Mesendoderm (in vitro differentiated cells): Measurements from ENCODE around the gene DFFA. TPM values are rescaled to one million over a fixed set of nuclear protein-coding genes. Genes with fewer than 3 reads are reported as not detected.

Experiments used
- DNase-seq: peaks from one replicate; pipeline ENCODE4 v3.0.0; 2013
- H2AK5ac ChIP-seq: 2 replicates; pipeline ENCODE4 v1.6.1; 2013; ENCODE audit warnings: low read length, inconsistent platforms
- H2BK120ac ChIP-seq: 2 replicates; pipeline ENCODE4 v1.6.1; 2013; ENCODE audit warnings: low read depth, mild to moderate bottlenecking, low read length, moderate library complexity, mixed read lengths
- H2BK15ac ChIP-seq: replicated peaks from 2 replicates; pipeline ENCODE4 v1.6.1; 2013; ENCODE audit warnings: low read depth, mild to moderate bottlenecking, moderate library complexity
- H2BK5ac ChIP-seq: 2 replicates; pipeline ENCODE4 v1.6.1; 2013; ENCODE audit warnings: low read length, inconsistent platforms
- H3K18ac ChIP-seq: 2 replicates; pipeline ENCODE4 v1.6.1; 2013; ENCODE audit warnings: mild to moderate bottlenecking, low read length, mixed read lengths
- H3K23ac ChIP-seq: one replicate; pipeline ENCODE4 v1.6.1; 2013; ENCODE audit warnings: low read length
- H3K27ac ChIP-seq: 2 replicates; pipeline ENCODE4 v1.5.1; 2013; ENCODE audit warnings: low read depth, mild to moderate bottlenecking, inconsistent platforms, low read length, moderate library complexity
- H3K27me3 ChIP-seq: 2 replicates; pipeline ENCODE4 v1.6.1; 2013; ENCODE audit warnings: low read length, control low read depth, mild to moderate bottlenecking, inconsistent platforms; ENCODE audit not compliant: insufficient read depth, poor library complexity
- H3K36me3 ChIP-seq: 2 replicates; pipeline ENCODE4 v1.6.1; 2013; ENCODE audit warnings: low read length, inconsistent platforms; ENCODE audit not compliant: control insufficient read depth, insufficient read depth
- H3K4ac ChIP-seq: one replicate; pipeline ENCODE4 v1.6.1; 2013; ENCODE audit warnings: low read depth, mild to moderate bottlenecking, low read length, moderate library complexity
- H3K4me1 ChIP-seq: 2 replicates; pipeline ENCODE4 v1.6.1; 2013; ENCODE audit warnings: low read depth, low read length, inconsistent platforms; ENCODE audit not compliant: control insufficient read depth
- H3K4me2 ChIP-seq: 2 replicates; pipeline ENCODE4 v1.6.1; 2013; ENCODE audit warnings: low read length
- H3K4me3 ChIP-seq: 2 replicates; pipeline ENCODE4 v1.5.1; 2013; ENCODE audit warnings: mild to moderate bottlenecking, low read length
- H3K56ac ChIP-seq: one replicate; pipeline ENCODE4 v1.6.1; 2013; ENCODE audit warnings: low read length
- H3K79me1 ChIP-seq: 2 replicates; pipeline ENCODE4 v1.6.1; 2013; ENCODE audit warnings: low read length, inconsistent platforms
- H3K79me2 ChIP-seq: 2 replicates; pipeline ENCODE4 v1.6.1; 2013; ENCODE audit warnings: mild to moderate bottlenecking, low read length; ENCODE audit not compliant: control insufficient read depth, insufficient read depth
- H3K9ac ChIP-seq: 2 replicates; pipeline ENCODE4 v1.6.1; 2013; ENCODE audit warnings: low read length, inconsistent platforms
- H4K5ac ChIP-seq: one replicate; pipeline ENCODE4 v1.6.1; 2013; ENCODE audit warnings: low read length
- H4K8ac ChIP-seq: one replicate; pipeline ENCODE4 v1.6.1; 2013; ENCODE audit warnings: low read depth, mild to moderate bottlenecking, control low read depth, low read length, moderate library complexity
- WGBS: extraction: QIAGEN DNeasy Blood & Tissue Kit; methylation state at CpG from one replicate; pipeline ENCODE4 v1.1.7; 2013; ENCODE audit warnings: low lambda C conversion rate, missing lambda C conversion rate; ENCODE audit not compliant: insufficient coverage; ENCODE audit errors: extremely low coverage; 5-methylcytosine and 5-hydroxymethylcytosine counted together
- polyA plus RNA-seq, 2 experiments: library from polyadenylated mRNA; stranded (reverse); fragments of 200-250 nt; gene quantifications; one replicate each; pipeline ENCODE4 v1.2.3, GENCODE V29; 2013

The DFFA gene
- 58.7 TPM for polyA plus RNA-seq (2013, experiment 1 of 2)
- 61.6 TPM for polyA plus RNA-seq (2013, experiment 2 of 2)

DNA sequence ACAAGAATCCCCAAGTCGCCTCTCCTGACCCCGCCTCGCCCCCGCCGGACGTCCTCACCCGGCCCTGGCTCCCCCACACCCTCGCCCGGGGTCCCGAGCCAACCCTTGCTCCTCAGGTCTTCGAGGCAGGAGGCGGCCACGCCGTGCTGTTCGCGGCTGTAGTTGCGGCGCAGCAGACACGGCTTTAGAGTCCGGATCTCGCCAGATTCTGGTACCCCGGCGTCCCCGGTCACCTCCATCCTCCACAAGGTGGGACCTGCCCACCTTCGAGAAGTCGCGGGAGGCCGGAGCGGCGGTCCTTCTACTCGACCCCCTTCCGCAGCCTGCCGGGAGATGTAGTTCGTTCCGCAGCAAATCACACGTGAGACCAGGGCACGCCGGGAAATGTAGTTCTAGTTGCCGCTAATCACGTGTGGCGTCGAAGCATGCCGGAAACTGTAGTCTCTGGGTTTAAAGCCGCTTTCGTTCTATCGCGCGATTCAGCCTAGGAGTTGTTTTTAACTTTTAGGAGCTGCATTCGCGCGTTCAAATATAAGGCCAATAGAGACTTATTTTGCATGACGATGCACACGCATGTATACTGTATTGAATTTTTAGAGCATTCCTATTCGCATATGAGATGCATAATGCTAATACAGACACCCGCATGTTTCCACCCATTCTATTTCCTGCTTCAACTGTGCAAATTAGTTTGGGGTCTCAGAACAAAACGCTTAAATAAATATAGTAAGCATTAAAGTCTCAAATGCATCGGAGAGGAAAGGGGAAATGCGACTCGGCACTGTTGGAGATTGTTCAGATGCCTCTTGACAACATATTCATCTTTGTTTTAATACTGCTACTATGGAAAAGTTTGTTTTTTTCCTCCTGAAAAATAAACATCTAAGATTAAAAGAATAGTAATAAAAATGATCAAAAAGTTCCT is at the start of gene DFFA:
Gene DFFA (minus strand): TSS at position 310 of the 925 bp plus-strand sequence. CDS start 71 bp downstream, at position 239.
- H3K23ac ChIP-seq, result no peak within 1 kb of the TSS
- no peak within 1 kb of the TSS for H2AK5ac ChIP-seq
- H3K56ac ChIP-seq, result peak within 1 kb of the TSS; percentile 85
- H2BK5ac ChIP-seq, result no peak within 1 kb of the TSS
- no CpG with 5 or more reads among the region's 59 CpGs for WGBS
- H4K8ac ChIP-seq, result peak within 1 kb of the TSS; percentile 84
- peak within 1 kb of the TSS; percentile 60 for H3K18ac ChIP-seq
- no peak within 1 kb of the TSS for H2BK120ac ChIP-seq
- H3K4ac ChIP-seq, result peak within 1 kb of the TSS; percentile 63
- DNase-seq, result peak; percentile 99
- peak within 1 kb of the TSS; percentile 87 for H3K4me3 ChIP-seq
- no peaks in the 10 kb centered on the region for H3K27me3 ChIP-seq
- peaks cover 6% of the 10 kb centered on the region for H3K36me3 ChIP-seq
- peak within 1 kb of the TSS; percentile 46 for H3K27ac ChIP-seq
- no peak within 1 kb of the TSS for H2BK15ac ChIP-seq
- no peak within 1 kb of the TSS for H4K5ac ChIP-seq
- H3K4me2 ChIP-seq, result peak within 1 kb of the TSS; percentile 52
- peaks cover 7% of the 10 kb centered on the region for H3K79me1 ChIP-seq
- H3K79me2 ChIP-seq, result peaks cover 22% of the 10 kb centered on the region
- peak within 1 kb of the TSS; percentile 82 for H3K9ac ChIP-seq
- H3K4me1 ChIP-seq, result peaks cover 2% of the 10 kb centered on the region

DNA sequence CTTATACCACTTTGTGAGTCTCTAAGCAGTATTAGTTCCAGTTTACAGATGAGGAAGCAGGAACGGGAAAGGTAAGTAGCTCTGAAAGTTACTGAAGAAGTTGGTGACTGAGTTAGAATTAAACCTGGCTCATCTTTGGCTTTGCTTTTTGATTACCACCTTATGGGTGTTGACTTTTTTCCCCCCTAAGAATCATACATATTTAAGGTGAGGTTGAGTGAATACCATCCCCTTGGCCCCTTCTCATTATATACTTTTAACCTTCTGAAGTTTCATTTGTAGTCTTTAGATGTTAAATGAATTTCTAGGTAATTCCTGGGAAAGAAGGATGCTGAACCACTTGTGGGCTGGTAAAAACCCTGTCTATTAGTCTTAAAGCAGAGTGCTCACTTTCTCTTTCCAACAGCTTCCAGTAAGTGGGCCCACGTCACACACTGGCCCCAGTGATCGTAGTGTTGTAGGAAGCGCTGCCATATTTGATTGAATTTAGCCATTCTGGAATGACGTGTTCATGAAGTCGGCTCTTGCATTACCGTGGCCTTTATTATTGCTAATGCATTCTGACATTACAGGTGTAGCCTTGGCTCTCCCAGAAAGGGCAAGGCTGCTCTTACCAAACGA is 49.3 kb upstream of the DFFA start:
- Histone ChIP-seq H3K79me1 (peaks cover 12% of the 10 kb centered on the region), H3K79me2 (peaks cover 5% of the 10 kb centered on the region), H4K5ac (no peak overlapping the region), H4K8ac (no peak overlapping the region), H2AK5ac (no peak overlapping the region), H3K27me3 (no peaks in the 10 kb centered on the region), H3K18ac (no peak overlapping the region), H3K4me1 (peaks cover 13% of the 10 kb centered on the region), H3K4me3 (no peak overlapping the region), H3K27ac (no peak overlapping the region), H3K36me3 (no peaks in the 10 kb centered on the region), H2BK5ac (no peak overlapping the region), H3K56ac (no peak overlapping the region), H3K23ac (no peak overlapping the region), H3K9ac (no peak overlapping the region), H3K4me2 (no peak overlapping the region), H3K4ac (no peak overlapping the region), H2BK15ac (no peak overlapping the region), H2BK120ac (no peak overlapping the region)
- DNase-seq, result no peak
- WGBS, result no CpG with 5 or more reads among the region's 8 CpGs

DNA sequence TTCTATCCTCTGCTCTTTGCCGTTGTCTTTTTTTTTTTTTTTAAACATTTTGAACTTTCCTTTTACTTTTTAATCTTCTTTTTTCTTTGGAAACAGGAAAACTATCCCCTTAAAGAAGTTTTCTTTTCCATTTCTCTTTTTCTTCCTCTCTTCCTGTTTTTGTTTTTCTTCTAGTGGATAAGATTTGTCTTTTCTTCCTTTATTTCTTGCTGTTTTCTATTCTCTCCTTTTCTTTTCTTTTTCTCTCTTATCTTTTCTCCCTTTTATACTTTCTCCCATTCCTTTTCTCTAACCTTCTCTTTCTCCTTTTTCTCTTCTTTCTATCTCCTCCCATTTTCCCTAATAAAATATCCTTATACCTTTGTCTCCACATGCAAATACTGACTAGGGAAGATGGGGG is 48.6 kb upstream of the DFFA start:
- H2AK5ac ChIP-seq, result no peak overlapping the region
- H3K36me3 ChIP-seq, result no peaks in the 10 kb centered on the region
- H4K8ac ChIP-seq, result no peak overlapping the region
- H3K23ac ChIP-seq, result no peak overlapping the region
- H3K9ac ChIP-seq, result no peak overlapping the region
- H4K5ac ChIP-seq, result no peak overlapping the region
- H3K4me2 ChIP-seq, result no peak overlapping the region
- peaks cover 7% of the 10 kb centered on the region for H3K79me2 ChIP-seq
- no peak overlapping the region for H2BK5ac ChIP-seq
- peaks cover 16% of the 10 kb centered on the region for H3K4me1 ChIP-seq
- no peak overlapping the region for H3K4me3 ChIP-seq
- no CpG with 5 or more reads among the region's 1 CpG for WGBS
- H3K27ac ChIP-seq, result no peak overlapping the region
- no peak for DNase-seq
- no peaks in the 10 kb centered on the region for H3K27me3 ChIP-seq
- no peak overlapping the region for H2BK15ac ChIP-seq
- H3K18ac ChIP-seq, result no peak overlapping the region
- no peak overlapping the region for H3K56ac ChIP-seq
- H2BK120ac ChIP-seq, result no peak overlapping the region
- H3K79me1 ChIP-seq, result peaks cover 13% of the 10 kb centered on the region
- H3K4ac ChIP-seq, result no peak overlapping the region

DNA sequence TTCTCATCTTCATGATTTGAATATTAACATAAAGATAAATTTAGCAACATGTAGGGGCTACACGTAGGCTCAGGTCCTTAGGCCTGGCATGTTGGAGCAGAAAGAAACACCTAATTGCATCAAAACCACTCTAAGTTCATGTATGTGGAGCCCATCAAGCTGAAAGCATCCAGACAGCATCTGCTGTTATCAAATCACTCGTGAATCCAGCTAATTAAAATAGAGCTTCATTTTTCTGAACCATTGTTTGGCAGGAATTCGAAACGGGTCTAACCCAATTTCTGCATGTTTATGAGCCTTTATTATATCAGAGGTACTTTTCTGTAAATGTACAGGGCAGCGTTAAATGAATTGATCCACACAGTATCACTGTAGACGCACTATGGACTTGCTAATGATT is 48.2 kb upstream of the DFFA start:
- Histone ChIP-seq H2BK5ac (no peak overlapping the region), H3K4ac (no peak overlapping the region), H2BK15ac (no peak overlapping the region), H3K79me1 (peaks cover 16% of the 10 kb centered on the region), H3K23ac (no peak overlapping the region), H3K27ac (no peak overlapping the region), H3K4me1 (peaks cover 16% of the 10 kb centered on the region), H3K18ac (no peak overlapping the region), H4K5ac (no peak overlapping the region), H3K36me3 (no peaks in the 10 kb centered on the region), H4K8ac (no peak overlapping the region), H2AK5ac (no peak overlapping the region), H3K4me2 (no peak overlapping the region), H3K4me3 (no peak overlapping the region), H3K27me3 (no peaks in the 10 kb centered on the region), H3K56ac (no peak overlapping the region), H2BK120ac (no peak overlapping the region), H3K9ac (no peak overlapping the region), H3K79me2 (peaks cover 7% of the 10 kb centered on the region)
- DNase-seq, result no peak
- no CpG with 5 or more reads among the region's 6 CpGs for WGBS

GRCh38 chr1:10519016-10519417 is 46.7 kb upstream of the DFFA start:
- H3K4me3 ChIP-seq, result no peak overlapping the region
- H3K56ac ChIP-seq, result no peak overlapping the region
- no peak for DNase-seq
- H3K4ac ChIP-seq, result no peak overlapping the region
- H3K4me1 ChIP-seq, result peaks cover 18% of the 10 kb centered on the region
- no peaks in the 10 kb centered on the region for H3K27me3 ChIP-seq
- no peak overlapping the region for H3K23ac ChIP-seq
- no peak overlapping the region for H2BK15ac ChIP-seq
- no peaks in the 10 kb centered on the region for H3K36me3 ChIP-seq
- no peak overlapping the region for H4K5ac ChIP-seq
- no peak overlapping the region for H2BK5ac ChIP-seq
- H3K4me2 ChIP-seq, result no peak overlapping the region
- no peak overlapping the region for H2BK120ac ChIP-seq
- H4K8ac ChIP-seq, result no peak overlapping the region
- H3K79me2 ChIP-seq, result peaks cover 5% of the 10 kb centered on the region
- no peak overlapping the region for H3K9ac ChIP-seq
- no CpG with 5 or more reads among the region's 7 CpGs for WGBS
- no peak overlapping the region for H3K27ac ChIP-seq
- H3K79me1 ChIP-seq, result peaks cover 16% of the 10 kb centered on the region
- H3K18ac ChIP-seq, result no peak overlapping the region
- no peak overlapping the region for H2AK5ac ChIP-seq
